AG04450 (cell line): ENCODE measurements around the gene CARD9. TPM values are rescaled to one million over a fixed set of nuclear protein-coding genes. Genes with fewer than 3 reads are reported as not detected.
A peak's percentile ranks its signal among the peaks of the same experiment; 100 is the strongest.

Source experiments
- CTCF ChIA-PET: fragments of 300-600, 350-600 bp; formaldehyde crosslinking; extraction: SDS; loops from one replicate; lab custom pipeline; 2022; ENCODE audit warnings: antibody characterized with exemption, inconsistent platforms; lab: Charles Lee
- POLR2A ChIA-PET: fragments of 350-600 bp; formaldehyde crosslinking; extraction: SDS; loops from one replicate; lab custom pipeline; 2021; ENCODE audit warnings: antibody characterized with exemption, inconsistent platforms; lab: Yijun Ruan, JAX
- DNase-seq: peaks from one replicate; pipeline ENCODE4 v3.0.0-alpha.2; 2011; ENCODE audit warnings: low read depth, low spot score
- H3K27ac ChIP-seq: one replicate; pipeline ENCODE4 v1.5.1; 2012; ENCODE audit warnings: low read depth, low read length, control low read depth
- H3K27me3 ChIP-seq: one replicate; pipeline ENCODE4 v1.6.0; 2012; ENCODE audit warnings: low read length; ENCODE audit not compliant: control insufficient read depth, insufficient read depth
- H3K4me3 ChIP-seq: 2 replicates; pipeline ENCODE4 v1.5.1; 2011; ENCODE audit warnings: mild to moderate bottlenecking, low read depth, low read length, control low read depth
- H3K9me3 ChIP-seq: 2 replicates; pipeline ENCODE4 v1.5.1; 2012; ENCODE audit warnings: low read length; ENCODE audit not compliant: control insufficient read depth, insufficient read depth
- polyA plus RNA-seq: library from polyadenylated mRNA; depleted of rRNA; stranded (reverse); fragments of >200 nt; gene quantifications from 2 replicates; pipeline ENCODE4 v1.2.3, GENCODE V29; 2011
- TF ChIP-seq, protein P1 (sequence below): IDR thresholded peaks from 2 replicates; pipeline ENCODE4 v1.5.1; 2011; ENCODE audit warnings: low read depth, low read length, control low read depth, inconsistent platforms

Gene CARD9
- polyA plus RNA-seq, 1 experiment = 0.63 TPM

DNA sequence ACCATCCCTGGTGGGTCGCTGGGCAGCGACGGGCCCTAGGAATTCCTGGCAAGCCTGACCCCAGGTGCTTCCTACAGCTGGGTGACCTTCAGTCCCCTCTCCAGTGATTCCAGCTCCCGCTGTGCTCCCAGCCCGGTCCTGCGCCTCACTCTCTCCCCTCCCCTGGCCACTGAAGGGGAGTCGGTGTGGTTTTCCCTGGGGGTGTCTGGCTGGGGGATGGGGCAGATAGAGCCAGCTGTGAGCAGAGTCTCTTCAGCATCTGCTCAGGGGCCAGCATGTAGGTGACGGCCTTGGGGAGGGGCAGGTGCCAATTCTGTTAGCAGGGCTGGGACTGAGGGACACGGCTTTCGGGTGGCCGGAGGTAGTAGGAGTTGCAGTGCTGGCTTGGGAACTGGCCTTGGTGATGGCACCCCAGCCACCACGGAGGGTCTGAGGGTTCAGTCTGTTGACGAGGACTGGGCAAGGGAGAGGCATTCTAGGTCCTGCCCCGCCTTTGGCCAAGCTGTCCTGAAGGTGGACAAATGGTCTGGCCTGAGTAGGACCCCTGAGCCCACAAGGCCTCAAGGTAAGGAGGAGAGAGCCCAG is 43.0 kb downstream of the CARD9 start:
- H3K27me3 ChIP-seq = no peaks in the 10 kb centered on the region
- DNase-seq = no peak
- POLR2A ChIA-PET = no interaction called here
- peak overlapping the region; percentile 35 for H3K4me3 ChIP-seq
- H3K27ac ChIP-seq = no peak overlapping the region
- H3K9me3 ChIP-seq = peaks cover 7% of the 10 kb centered on the region; the same call in 1 of the 2 replicates
- CTCF ChIA-PET = no interaction called here
- TF ChIP-seq, protein P1, sequence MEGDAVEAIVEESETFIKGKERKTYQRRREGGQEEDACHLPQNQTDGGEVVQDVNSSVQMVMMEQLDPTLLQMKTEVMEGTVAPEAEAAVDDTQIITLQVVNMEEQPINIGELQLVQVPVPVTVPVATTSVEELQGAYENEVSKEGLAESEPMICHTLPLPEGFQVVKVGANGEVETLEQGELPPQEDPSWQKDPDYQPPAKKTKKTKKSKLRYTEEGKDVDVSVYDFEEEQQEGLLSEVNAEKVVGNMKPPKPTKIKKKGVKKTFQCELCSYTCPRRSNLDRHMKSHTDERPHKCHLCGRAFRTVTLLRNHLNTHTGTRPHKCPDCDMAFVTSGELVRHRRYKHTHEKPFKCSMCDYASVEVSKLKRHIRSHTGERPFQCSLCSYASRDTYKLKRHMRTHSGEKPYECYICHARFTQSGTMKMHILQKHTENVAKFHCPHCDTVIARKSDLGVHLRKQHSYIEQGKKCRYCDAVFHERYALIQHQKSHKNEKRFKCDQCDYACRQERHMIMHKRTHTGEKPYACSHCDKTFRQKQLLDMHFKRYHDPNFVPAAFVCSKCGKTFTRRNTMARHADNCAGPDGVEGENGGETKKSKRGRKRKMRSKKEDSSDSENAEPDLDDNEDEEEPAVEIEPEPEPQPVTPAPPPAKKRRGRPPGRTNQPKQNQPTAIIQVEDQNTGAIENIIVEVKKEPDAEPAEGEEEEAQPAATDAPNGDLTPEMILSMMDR = no peak

DNA sequence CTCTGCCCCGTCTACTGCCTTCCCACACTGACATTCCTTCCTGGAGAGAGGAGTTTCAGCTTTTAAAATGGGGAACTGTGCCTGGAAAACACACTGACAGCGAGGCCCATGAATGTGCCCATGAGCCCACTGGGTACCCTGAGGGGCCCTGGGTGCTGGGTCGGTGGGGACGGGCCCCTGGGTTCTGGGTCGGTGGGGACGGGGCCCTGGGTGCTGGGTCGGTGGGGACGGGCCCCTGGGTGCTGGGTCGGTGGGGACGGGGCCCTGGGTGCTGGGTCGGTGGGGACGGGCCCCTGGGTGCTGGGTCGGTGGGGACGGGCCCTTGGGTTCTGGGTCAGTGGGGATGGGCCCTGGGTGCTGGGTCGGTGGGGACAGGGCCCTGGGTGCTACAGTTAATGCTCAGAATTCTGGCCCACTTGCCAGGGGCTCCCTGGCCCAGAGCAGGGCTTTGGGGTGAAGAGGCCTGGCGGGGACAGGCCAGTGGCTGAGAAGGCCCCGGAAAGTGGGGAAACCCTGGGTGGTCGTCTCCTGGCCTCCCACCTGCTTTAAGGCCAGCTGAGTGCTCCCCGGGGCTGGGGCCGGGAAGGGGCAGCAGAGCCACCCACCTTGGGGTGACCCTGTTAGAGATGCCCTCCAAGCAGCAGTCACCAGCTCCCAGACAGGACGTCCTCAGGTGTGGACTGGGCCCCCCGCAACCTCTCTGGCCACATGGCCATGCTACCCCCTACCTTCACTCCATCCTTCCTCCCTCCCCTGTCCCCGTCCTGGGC is 43.6 kb downstream of the CARD9 start:
- peaks cover 7% of the 10 kb centered on the region; the same call in 1 of the 2 replicates for H3K9me3 ChIP-seq
- ChIA-PET POLR2A (interaction anchor here (1.8 kb wide), 1 partner anchor 80 kb away, joined by 4 read pairs; no protein-coding TSS in a partner anchor), CTCF (interaction anchor here (1.1 kb wide), 1 partner anchor 17 kb away, joined by 5 read pairs; no protein-coding TSS in a partner anchor)
- TF ChIP-seq, protein P1 = no peak
- no peaks in the 10 kb centered on the region for H3K27me3 ChIP-seq
- no peak overlapping the region for H3K27ac ChIP-seq
- DNase-seq = no peak
- peak overlapping the region; percentile 97 for H3K4me3 ChIP-seq

DNA sequence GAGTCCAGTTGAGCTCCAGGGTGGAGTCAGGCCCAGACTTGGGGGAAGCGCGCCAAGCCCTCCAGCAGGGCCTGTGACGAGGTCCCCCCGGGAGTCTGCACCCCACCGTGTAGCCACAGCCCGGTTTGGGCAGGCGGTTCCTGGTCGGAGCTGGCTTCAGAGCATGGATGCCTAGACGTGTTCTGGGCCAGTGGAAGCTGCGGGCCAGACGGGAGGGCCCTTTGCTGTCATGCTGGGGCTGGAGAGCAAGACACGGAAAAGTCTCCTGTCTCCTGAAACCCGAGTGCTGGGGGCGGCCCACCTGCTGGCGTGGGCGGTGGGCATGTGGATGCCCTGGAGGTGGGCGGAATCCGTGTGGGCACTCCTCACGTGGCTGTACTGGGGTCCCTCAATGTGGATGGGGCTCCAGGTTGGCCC is 44.2 kb downstream of the CARD9 start:
- CTCF ChIA-PET = interaction anchor here (1.1 kb wide), 1 partner anchor 16 kb away, joined by 5 read pairs; no protein-coding TSS in a partner anchor
- DNase-seq = no peak
- Histone ChIP-seq H3K9me3 (peaks cover 7% of the 10 kb centered on the region; the same call in 1 of the 2 replicates), H3K27ac (peak overlapping the region; percentile 70), H3K4me3 (peak overlapping the region; percentile 97), H3K27me3 (no peaks in the 10 kb centered on the region)
- POLR2A ChIA-PET = interaction anchor here (0.7 to 1.8 kb wide), 2 partner anchors 14 to 81 kb away, joined by 3 to 4 read pairs; no protein-coding TSS in a partner anchor
- TF ChIP-seq, protein P1 = no peak

DNA sequence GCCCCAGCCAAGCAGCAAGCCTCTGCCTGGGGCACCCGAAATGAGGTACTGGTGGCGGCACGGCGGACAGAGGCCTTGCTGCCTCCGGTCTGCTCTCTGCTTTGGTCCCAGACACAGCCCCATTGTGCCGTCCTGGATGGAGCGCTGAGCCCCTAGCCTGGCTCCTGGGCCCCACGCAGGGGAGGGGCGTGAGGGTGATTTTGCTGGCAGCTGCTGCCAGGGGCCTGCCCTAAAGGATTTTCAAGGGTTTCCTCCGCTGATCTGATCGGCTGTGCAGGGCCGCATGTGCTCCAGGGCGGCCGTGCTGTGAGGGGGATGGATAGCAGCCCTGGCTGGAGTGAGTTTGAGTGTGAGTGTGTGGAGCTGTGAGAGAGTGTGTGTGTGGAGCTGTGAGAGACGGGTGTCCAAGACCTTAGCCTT is 44.8 kb downstream of the CARD9 start:
- Histone ChIP-seq H3K27ac (peak overlapping the region; percentile 70), H3K4me3 (peak overlapping the region; percentile 97), H3K9me3 (peaks cover 8% of the 10 kb centered on the region; the same call in 1 of the 2 replicates), H3K27me3 (no peaks in the 10 kb centered on the region)
- ChIA-PET POLR2A (interaction anchor here (0.7 to 1.8 kb wide), 2 partner anchors 14 to 81 kb away, joined by 3 to 4 read pairs; no protein-coding TSS in a partner anchor), CTCF (interaction anchor here (0.5 to 1.1 kb wide), 2 partner anchors 16 to 727 kb away, joined by 5 to 9 read pairs; no protein-coding TSS in a partner anchor)
- DNase-seq = no peak
- TF ChIP-seq, protein P1 = no peak
